K562 (cell line): ENCODE data around the gene R3HDM2. TPM values are rescaled to one million over a fixed set of nuclear protein-coding genes. Genes with fewer than 3 reads are reported as not detected.

Experiments used
- ELF1 ChIP-seq: fragments of 200-800 bp; sonication (Bioruptor generic); IDR thresholded peaks from 2 replicates; pipeline ENCODE4 v1.6.1; 2016; ENCODE audit warnings: missing genetic modification characterization, missing compliant biosample characterization
- FOXP1 ChIP-seq: sonication (generic); formaldehyde crosslinking; IDR thresholded peaks from 2 replicates; pipeline ENCODE4 v1.8.0; 2022; ENCODE audit warnings: mild to moderate bottlenecking, missing genetic modification reagents
- HEY1 ChIP-seq: fragments of 250-450 bp; sonication (Bioruptor Pico); IDR thresholded peaks from 2 replicates; pipeline ENCODE4 v1.5.0; 2020; ENCODE audit warnings: mild to moderate bottlenecking, moderate library complexity, borderline replicate concordance
- HLTF ChIP-seq: fragments of 450-650 bp; IDR thresholded peaks from 2 replicates; pipeline ENCODE4 v1.6.1; 2016
- JUND ChIP-seq, 2 experiments: IDR thresholded peaks; 2 replicates in 1 of 2; 3 replicates in 1 of 2; pipeline ENCODE4 v1.6.1; 2011; ENCODE audit warnings: borderline replicate concordance in 2 of 2, low read depth in 2 of 2, low read length in 2 of 2, improper control_type of control experiment in 1 of 2, missing biosample characterization in 1 of 2, missing genetic modification characterization in 1 of 2, missing genetic modification reagents in 1 of 2
- NEUROD1 ChIP-seq: fragments of 150-350 bp; IDR thresholded peaks from 2 replicates; pipeline ENCODE4 v1.6.1; 2014; ENCODE audit warnings: borderline replicate concordance, low read length, low read depth; ENCODE audit not compliant: partially characterized antibody
- NFE2 ChIP-seq: IDR thresholded peaks from 2 replicates; pipeline ENCODE4 v1.6.1; 2014; ENCODE audit warnings: antibody characterized with exemption, low read depth
- NRF1 ChIP-seq, 2 experiments: fragments of 450-650 bp; IDR thresholded peaks in 1 of 2; conservative IDR thresholded peaks in 1 of 2; 2 replicates each; pipeline ENCODE4 v1.6.1; 2014; ENCODE audit warnings: mild to moderate bottlenecking in 2 of 2
- RCOR1 ChIP-seq, 2 experiments: IDR thresholded peaks; 2 replicates each; pipeline ENCODE4 v1.6.1; 2012; ENCODE audit warnings: low read depth in 2 of 2, low read length in 2 of 2, borderline replicate concordance in 1 of 2, improper control_type of control experiment in 1 of 2
- SMAD3 ChIP-seq: fragments of 450-650 bp; formaldehyde crosslinking; conservative IDR thresholded peaks from 2 replicates; pipeline ENCODE4 v1.4.0; 2020; ENCODE audit warnings: mild to moderate bottlenecking
- TAL1 ChIP-seq: fragments of 450-650 bp; IDR thresholded peaks from 2 replicates; pipeline ENCODE4 v1.6.1; 2016; ENCODE audit warnings: mild to moderate bottlenecking
- TCF7L2 ChIP-seq: fragments of 150-350 bp; IDR thresholded peaks from 2 replicates; pipeline ENCODE4 v1.6.1; 2016; ENCODE audit warnings: low read depth, mild to moderate bottlenecking, low read length, moderate library complexity
- ZNF124 ChIP-seq: sonication (generic); formaldehyde crosslinking; IDR thresholded peaks from 2 replicates; pipeline ENCODE4 v1.8.1; 2022; ENCODE audit warnings: missing genetic modification reagents
- ZNF3 ChIP-seq: fragments of 250-450 bp; sonication (Bioruptor Pico); IDR thresholded peaks from 2 replicates; pipeline ENCODE4 v1.5.0; 2021; ENCODE audit warnings: mild to moderate bottlenecking, moderate library complexity
- ZNF584 ChIP-seq: fragments of 200-800 bp; sonication (Bioruptor generic); IDR thresholded peaks from 2 replicates; pipeline ENCODE4 v1.6.1; 2016; ENCODE audit warnings: low read depth, mild to moderate bottlenecking, missing genetic modification characterization, missing compliant biosample characterization
- ZNF695 ChIP-seq: fragments of 450-650 bp; formaldehyde crosslinking; IDR thresholded peaks from 2 replicates; pipeline ENCODE4 v1.4.0; 2020; ENCODE audit warnings: mild to moderate bottlenecking, moderate library complexity
- ZSCAN29 ChIP-seq: fragments of 450-650 bp; IDR thresholded peaks from 2 replicates; pipeline ENCODE4 v1.6.1; 2017
- polyA plus RNA-seq, 8 experiments: library from polyadenylated mRNA; depleted of rRNA in 4 of 8; stranded (reverse) in 5 of 8; unstranded in 3 of 8; fragments of >200 nt; fragmentation: Nextera tagmentation in 2 of 8; fragmentation: Illumina TruSeq in 1 of 8; extraction: Ambion mirVana in 2 of 8; extraction: Trizol in 1 of 8; gene quantifications; 2 replicates each; pipeline versions ENCODE4 v1.2.1 to v1.2.3, GENCODE V29; 2011 to 2014; ENCODE audit warnings: inconsistent platforms in 1 of 8, missing spikeins in 1 of 8
- total RNA-seq, 7 experiments: library from RNA; depleted of rRNA in 6 of 7; stranded (reverse); fragments of >200 nt in 6 of 7; fragmentation: Illumina TruSeq in 2 of 7; extraction: Trizol in 2 of 7; gene quantifications; 2 replicates each; pipeline versions ENCODE4 v1.2.1 to v1.2.3, GENCODE V29; 2011 to 2021; ENCODE audit warnings: low replicate concordance in 1 of 7
- TF ChIP-seq, protein P1 (sequence below): fragments of 200-800 bp; sonication (Bioruptor generic); IDR thresholded peaks from 2 replicates; pipeline ENCODE4 v1.6.1; 2017; ENCODE audit warnings: missing genetic modification characterization, missing compliant biosample characterization
- TF ChIP-seq, protein P2 (sequence below): fragments of 450-650 bp; formaldehyde crosslinking; IDR thresholded peaks from 2 replicates; pipeline ENCODE4 v1.4.0; 2022; ENCODE audit warnings: mild to moderate bottlenecking, moderate library complexity
- TF ChIP-seq, protein P3 (sequence below): fragments of 200-800 bp; sonication (Bioruptor generic); IDR thresholded peaks from 2 replicates; pipeline ENCODE4 v1.6.1; 2017; ENCODE audit warnings: missing genetic modification characterization, missing compliant biosample characterization
- TF ChIP-seq, protein P4 (sequence below), 2 experiments: IDR thresholded peaks; 2 replicates each; pipeline ENCODE4 v1.6.1; 2012; ENCODE audit warnings: improper control_type of control experiment in 2 of 2, low read depth in 2 of 2, low read length in 2 of 2, borderline replicate concordance in 1 of 2

R3HDM2 gene
- total and polyA plus RNA-seq, 9 of the 15 experiments (the other 6 are each of a cell fraction or from before 2014, with no cell fraction given), result 3.3 to 18.8 (median 9.0) TPM

DNA sequence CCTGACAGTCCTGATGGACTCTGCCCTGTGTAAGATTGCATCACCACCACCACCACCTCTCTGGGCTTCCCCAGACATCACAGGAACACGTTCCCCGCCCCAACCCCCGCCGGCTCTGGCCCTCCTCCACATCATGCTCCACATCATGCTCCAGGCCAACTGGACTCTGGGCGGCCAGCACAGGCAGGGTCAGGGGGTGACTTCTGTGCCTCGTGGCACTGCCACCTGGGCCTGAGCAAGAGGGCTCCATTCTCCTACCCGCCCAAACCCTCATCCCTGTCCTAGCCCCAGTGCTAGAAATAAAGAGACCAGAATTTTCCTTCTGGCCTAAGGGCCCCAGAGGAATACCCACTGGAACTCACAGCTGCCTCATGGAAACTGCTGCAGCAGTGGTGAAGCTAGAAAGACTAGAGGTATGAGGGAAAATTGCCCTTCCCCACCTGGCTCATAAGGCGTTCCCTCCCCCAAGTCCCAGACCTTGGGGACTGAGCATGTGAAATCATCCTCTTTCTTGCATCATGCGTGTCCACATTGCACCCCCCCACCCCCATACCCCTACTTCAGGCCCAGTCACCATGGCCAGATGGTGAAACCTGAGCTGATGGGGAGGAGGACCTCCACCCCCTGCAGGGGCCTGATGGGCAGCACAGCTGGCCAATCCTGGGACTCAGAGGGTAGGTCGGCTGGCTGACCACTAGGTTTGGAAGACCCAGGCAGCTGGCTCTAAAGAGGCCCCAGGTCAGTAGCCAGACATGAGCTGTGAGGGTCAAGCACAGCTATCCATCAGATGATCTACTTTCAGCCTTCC is 23.9 kb upstream of the R3HDM2 start, which contains the start of gene INHBE (continued):
- TF ChIP-seq NEUROD1 (peak; percentile 74), ZSCAN29 (no peak), NFE2 (peak; percentile 59), HLTF (no peak), ZNF695 (CRISPR knock-in tag) (no peak), ZNF124 (CRISPR knock-in tag) (no peak), SMAD3 (0 out of 2 replicates have a peak, but pooled peaks have one; percentile 31), NRF1 (conservative IDR thresholded peaks at IDR 0.05 in 1 of 2, IDR thresholded peaks at IDR 0.05 in 1 of 2) (peak; percentile 48 to 60; a peak in 3 of 4 replicates), TCF7L2 (no peak), ZNF584 (CRISPR knock-in tag) (peak; percentile 77; the same call in 1 of the 2 replicates), ELF1 (no peak), HEY1 (no peak), FOXP1 (CRISPR knock-in tag) (peak; percentile 69; the same call in 1 of the 2 replicates), ZNF3 (CRISPR knock-in tag) (no peak), RCOR1 (IDR thresholded peaks at IDR 0.05; ENCODE audit: borderline replicate concordance in 1 of 2, low read depth in 2 of 2, low read length in 2 of 2) (0 out of 4 replicates have a peak, but pooled peaks of 1 of the 2 experiments have one; percentile 48), JUND (IDR thresholded peaks at IDR 0.05; ENCODE audit: borderline replicate concordance, low read depth, low read length) (peak; percentile 93), JUND (tag; IDR thresholded peaks at IDR 0.05; ENCODE audit: borderline replicate concordance, low read depth, low read length) (peak; percentile 59; the same call in 1 of the 3 replicates), TAL1 (peak; percentile 19; the same call in 1 of the 2 replicates)
- TF ChIP-seq, protein P1, sequence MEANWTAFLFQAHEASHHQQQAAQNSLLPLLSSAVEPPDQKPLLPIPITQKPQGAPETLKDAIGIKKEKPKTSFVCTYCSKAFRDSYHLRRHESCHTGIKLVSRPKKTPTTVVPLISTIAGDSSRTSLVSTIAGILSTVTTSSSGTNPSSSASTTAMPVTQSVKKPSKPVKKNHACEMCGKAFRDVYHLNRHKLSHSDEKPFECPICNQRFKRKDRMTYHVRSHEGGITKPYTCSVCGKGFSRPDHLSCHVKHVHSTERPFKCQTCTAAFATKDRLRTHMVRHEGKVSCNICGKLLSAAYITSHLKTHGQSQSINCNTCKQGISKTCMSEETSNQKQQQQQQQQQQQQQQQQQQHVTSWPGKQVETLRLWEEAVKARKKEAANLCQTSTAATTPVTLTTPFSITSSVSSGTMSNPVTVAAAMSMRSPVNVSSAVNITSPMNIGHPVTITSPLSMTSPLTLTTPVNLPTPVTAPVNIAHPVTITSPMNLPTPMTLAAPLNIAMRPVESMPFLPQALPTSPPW (CRISPR knock-in tag), result peak; percentile 90
- TF ChIP-seq, protein P2, sequence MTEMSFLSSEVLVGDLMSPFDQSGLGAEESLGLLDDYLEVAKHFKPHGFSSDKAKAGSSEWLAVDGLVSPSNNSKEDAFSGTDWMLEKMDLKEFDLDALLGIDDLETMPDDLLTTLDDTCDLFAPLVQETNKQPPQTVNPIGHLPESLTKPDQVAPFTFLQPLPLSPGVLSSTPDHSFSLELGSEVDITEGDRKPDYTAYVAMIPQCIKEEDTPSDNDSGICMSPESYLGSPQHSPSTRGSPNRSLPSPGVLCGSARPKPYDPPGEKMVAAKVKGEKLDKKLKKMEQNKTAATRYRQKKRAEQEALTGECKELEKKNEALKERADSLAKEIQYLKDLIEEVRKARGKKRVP (CRISPR knock-in tag), result peak; percentile 99
- TF ChIP-seq, protein P3, sequence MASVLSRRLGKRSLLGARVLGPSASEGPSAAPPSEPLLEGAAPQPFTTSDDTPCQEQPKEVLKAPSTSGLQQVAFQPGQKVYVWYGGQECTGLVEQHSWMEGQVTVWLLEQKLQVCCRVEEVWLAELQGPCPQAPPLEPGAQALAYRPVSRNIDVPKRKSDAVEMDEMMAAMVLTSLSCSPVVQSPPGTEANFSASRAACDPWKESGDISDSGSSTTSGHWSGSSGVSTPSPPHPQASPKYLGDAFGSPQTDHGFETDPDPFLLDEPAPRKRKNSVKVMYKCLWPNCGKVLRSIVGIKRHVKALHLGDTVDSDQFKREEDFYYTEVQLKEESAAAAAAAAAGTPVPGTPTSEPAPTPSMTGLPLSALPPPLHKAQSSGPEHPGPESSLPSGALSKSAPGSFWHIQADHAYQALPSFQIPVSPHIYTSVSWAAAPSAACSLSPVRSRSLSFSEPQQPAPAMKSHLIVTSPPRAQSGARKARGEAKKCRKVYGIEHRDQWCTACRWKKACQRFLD (CRISPR knock-in tag), result peak; percentile 95
- TF ChIP-seq, protein P4, sequence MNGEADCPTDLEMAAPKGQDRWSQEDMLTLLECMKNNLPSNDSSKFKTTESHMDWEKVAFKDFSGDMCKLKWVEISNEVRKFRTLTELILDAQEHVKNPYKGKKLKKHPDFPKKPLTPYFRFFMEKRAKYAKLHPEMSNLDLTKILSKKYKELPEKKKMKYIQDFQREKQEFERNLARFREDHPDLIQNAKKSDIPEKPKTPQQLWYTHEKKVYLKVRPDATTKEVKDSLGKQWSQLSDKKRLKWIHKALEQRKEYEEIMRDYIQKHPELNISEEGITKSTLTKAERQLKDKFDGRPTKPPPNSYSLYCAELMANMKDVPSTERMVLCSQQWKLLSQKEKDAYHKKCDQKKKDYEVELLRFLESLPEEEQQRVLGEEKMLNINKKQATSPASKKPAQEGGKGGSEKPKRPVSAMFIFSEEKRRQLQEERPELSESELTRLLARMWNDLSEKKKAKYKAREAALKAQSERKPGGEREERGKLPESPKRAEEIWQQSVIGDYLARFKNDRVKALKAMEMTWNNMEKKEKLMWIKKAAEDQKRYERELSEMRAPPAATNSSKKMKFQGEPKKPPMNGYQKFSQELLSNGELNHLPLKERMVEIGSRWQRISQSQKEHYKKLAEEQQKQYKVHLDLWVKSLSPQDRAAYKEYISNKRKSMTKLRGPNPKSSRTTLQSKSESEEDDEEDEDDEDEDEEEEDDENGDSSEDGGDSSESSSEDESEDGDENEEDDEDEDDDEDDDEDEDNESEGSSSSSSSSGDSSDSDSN (IDR thresholded peaks at IDR 0.05; ENCODE audit: borderline replicate concordance in 1 of 2, low read depth in 2 of 2, low read length in 2 of 2), result no peak
